Erythroblast (primary cell): ENCODE measurements around the gene TWF1.
A peak's percentile ranks its signal among the peaks of the same experiment; 100 is the strongest.

ENCODE experiments used
- DNase-seq, 2 experiments: peaks; one replicate each; lab custom pipeline; 2025; lab: John Stamatoyannopoulos, UW
- GATA1 ChIP-seq: IDR thresholded peaks from 2 replicates; pipeline ENCODE4 v1.6.1; 2011; ENCODE audit warnings: low read depth, mild to moderate bottlenecking, control low read depth, low read length, moderate library complexity
- POLR2A ChIP-seq: IDR thresholded peaks from 2 replicates; pipeline ENCODE4 v1.6.1; 2011; ENCODE audit warnings: mild to moderate bottlenecking, low read length

The TWF1 gene

GRCh38 chr12:43826681-43827080, 20.6 kb upstream of the TWF1 start:
- no peak for TF ChIP-seq GATA1
- TF ChIP-seq POLR2A = no peak
- no peak for DNase-seq

GRCh38 chr12:43824207-43824775, 18.2 kb upstream of the TWF1 start:
- TF ChIP-seq POLR2A (no peak), GATA1 (no peak)
- no peak for DNase-seq

GRCh38 chr12:43816168-43816567, 10.1 kb upstream of the TWF1 start:
- TF ChIP-seq GATA1 (no peak), POLR2A (no peak)
- DNase-seq = no peak

- TF ChIP-seq POLR2A (no peak), GATA1 (no peak)
- DNase-seq = no peak
Observed at GRCh38 chr12:43815416-43815815, 9.3 kb upstream of the TWF1 start.

GRCh38 chr12:43812926-43813325, 6.8 kb upstream of the TWF1 start:
- no peak for DNase-seq
- TF ChIP-seq GATA1 = no peak
- TF ChIP-seq POLR2A = no peak

GRCh38 chr12:43812057-43812456, 5.9 kb upstream of the TWF1 start:
- no peak for DNase-seq
- no peak for TF ChIP-seq GATA1
- TF ChIP-seq POLR2A = no peak

GRCh38 chr12:43807386-43807785, 1.3 kb upstream of the TWF1 start:
- no peak for DNase-seq
- no peak for TF ChIP-seq GATA1
- TF ChIP-seq POLR2A = no peak

GRCh38 chr12:43806737-43807072, 588 bp upstream of the TWF1 start:
- DNase-seq = no peak
- TF ChIP-seq GATA1 (no peak), POLR2A (no peak)

- DNase-seq = peak; percentile 48 to 68
Observed at GRCh38 chr12:43805149-43805859, 813 bp downstream of the TWF1 start.

GRCh38 chr12:43797561-43798217, 8.4 kb downstream of the TWF1 start:
- TF ChIP-seq GATA1 = no peak
- TF ChIP-seq POLR2A = no peak
- DNase-seq = no peak

More at GRCh38 chr12:43805149-43805859, 813 bp downstream of the TWF1 start:
- TF ChIP-seq POLR2A (no peak), GATA1 (no peak)

- no peak for DNase-seq
- TF ChIP-seq GATA1 = no peak
- TF ChIP-seq POLR2A = no peak
Observed at GRCh38 chr12:43795716-43796280, 10.3 kb downstream of the TWF1 start.

- no peak for TF ChIP-seq GATA1
- no peak for TF ChIP-seq POLR2A
- DNase-seq = peak; percentile 28 to 73
Observed at GRCh38 chr12:43789941-43790340, 16.2 kb downstream of the TWF1 start.

- no peak for DNase-seq
- TF ChIP-seq POLR2A (no peak), GATA1 (no peak)
Observed at GRCh38 chr12:43786899-43787693, 19.0 kb downstream of the TWF1 start.

- TF ChIP-seq GATA1 (no peak), POLR2A (no peak)
- peak; percentile 67 for DNase-seq
Observed at GRCh38 chr12:43776498-43776897, 29.6 kb downstream of the TWF1 start.
